HCT116 (cell line): ENCODE data around the gene CASK.

Source experiments
- EZH2 ChIP-seq: fragments of 200-600 bp; sonication (generic); IDR thresholded peaks from 2 replicates; pipeline ENCODE4 v1.6.1; 2017; ENCODE audit warnings: antibody characterized with exemption, mixed run types
- ZBTB33 ChIP-seq: IDR thresholded peaks from 2 replicates; pipeline ENCODE4 v1.6.1; 2011; ENCODE audit warnings: mild to moderate bottlenecking, low read length, moderate library complexity; ENCODE audit not compliant: insufficient replicate concordance; ENCODE audit errors: extremely low read depth
- ZFX ChIP-seq: fragments of 450-650 bp; IDR thresholded peaks from 2 replicates; pipeline ENCODE4 v1.6.1; 2017
- TF ChIP-seq, protein P1 (sequence below), 3 experiments: fragments of 200-600 bp in 1 of 3; sonication (generic) in 1 of 3; IDR thresholded peaks in 2 of 3; conservative IDR thresholded peaks in 1 of 3; 2 replicates each; pipeline ENCODE4 v1.5.1; 2012 to 2017; ENCODE audit warnings: low read depth in 2 of 3, low read length in 2 of 3, antibody characterized with exemption in 1 of 3, borderline replicate concordance in 1 of 3, control low read depth in 1 of 3, mild to moderate bottlenecking in 1 of 3, mixed read lengths in 1 of 3, mixed run types in 1 of 3, moderate library complexity in 1 of 3; ENCODE audit not compliant: insufficient read depth in 1 of 3
- TF ChIP-seq, protein P2 (sequence below): IDR thresholded peaks from 2 replicates; pipeline ENCODE4 v1.6.1; 2012; ENCODE audit warnings: low read depth

- TF ChIP-seq, protein P1, sequence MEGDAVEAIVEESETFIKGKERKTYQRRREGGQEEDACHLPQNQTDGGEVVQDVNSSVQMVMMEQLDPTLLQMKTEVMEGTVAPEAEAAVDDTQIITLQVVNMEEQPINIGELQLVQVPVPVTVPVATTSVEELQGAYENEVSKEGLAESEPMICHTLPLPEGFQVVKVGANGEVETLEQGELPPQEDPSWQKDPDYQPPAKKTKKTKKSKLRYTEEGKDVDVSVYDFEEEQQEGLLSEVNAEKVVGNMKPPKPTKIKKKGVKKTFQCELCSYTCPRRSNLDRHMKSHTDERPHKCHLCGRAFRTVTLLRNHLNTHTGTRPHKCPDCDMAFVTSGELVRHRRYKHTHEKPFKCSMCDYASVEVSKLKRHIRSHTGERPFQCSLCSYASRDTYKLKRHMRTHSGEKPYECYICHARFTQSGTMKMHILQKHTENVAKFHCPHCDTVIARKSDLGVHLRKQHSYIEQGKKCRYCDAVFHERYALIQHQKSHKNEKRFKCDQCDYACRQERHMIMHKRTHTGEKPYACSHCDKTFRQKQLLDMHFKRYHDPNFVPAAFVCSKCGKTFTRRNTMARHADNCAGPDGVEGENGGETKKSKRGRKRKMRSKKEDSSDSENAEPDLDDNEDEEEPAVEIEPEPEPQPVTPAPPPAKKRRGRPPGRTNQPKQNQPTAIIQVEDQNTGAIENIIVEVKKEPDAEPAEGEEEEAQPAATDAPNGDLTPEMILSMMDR (IDR thresholded peaks at IDR 0.05 in 2 of 3, conservative IDR thresholded peaks at IDR 0.05 in 1 of 3; ENCODE audit: borderline replicate concordance in 1 of 3, insufficient read depth in 1 of 3, low read depth in 2 of 3, low read length in 2 of 3), result no peak
- TF ChIP-seq EZH2, result no peak
- no peak for TF ChIP-seq ZFX
- no peak for TF ChIP-seq ZBTB33
- TF ChIP-seq, protein P2, sequence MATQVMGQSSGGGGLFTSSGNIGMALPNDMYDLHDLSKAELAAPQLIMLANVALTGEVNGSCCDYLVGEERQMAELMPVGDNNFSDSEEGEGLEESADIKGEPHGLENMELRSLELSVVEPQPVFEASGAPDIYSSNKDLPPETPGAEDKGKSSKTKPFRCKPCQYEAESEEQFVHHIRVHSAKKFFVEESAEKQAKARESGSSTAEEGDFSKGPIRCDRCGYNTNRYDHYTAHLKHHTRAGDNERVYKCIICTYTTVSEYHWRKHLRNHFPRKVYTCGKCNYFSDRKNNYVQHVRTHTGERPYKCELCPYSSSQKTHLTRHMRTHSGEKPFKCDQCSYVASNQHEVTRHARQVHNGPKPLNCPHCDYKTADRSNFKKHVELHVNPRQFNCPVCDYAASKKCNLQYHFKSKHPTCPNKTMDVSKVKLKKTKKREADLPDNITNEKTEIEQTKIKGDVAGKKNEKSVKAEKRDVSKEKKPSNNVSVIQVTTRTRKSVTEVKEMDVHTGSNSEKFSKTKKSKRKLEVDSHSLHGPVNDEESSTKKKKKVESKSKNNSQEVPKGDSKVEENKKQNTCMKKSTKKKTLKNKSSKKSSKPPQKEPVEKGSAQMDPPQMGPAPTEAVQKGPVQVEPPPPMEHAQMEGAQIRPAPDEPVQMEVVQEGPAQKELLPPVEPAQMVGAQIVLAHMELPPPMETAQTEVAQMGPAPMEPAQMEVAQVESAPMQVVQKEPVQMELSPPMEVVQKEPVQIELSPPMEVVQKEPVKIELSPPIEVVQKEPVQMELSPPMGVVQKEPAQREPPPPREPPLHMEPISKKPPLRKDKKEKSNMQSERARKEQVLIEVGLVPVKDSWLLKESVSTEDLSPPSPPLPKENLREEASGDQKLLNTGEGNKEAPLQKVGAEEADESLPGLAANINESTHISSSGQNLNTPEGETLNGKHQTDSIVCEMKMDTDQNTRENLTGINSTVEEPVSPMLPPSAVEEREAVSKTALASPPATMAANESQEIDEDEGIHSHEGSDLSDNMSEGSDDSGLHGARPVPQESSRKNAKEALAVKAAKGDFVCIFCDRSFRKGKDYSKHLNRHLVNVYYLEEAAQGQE, result no peak
Measured at GRCh38 chrX:41604766-41605543, 318.4 kb downstream of the CASK start.
